AG10803 (cell line): Measurements from ENCODE around the gene LACRT.

Experiments used
- DNase-seq: peaks from one replicate; pipeline ENCODE4 v3.0.0; 2010; ENCODE audit warnings: low read depth
- H3K4me3 ChIP-seq: 2 replicates; pipeline ENCODE4 v1.5.1; 2011; ENCODE audit warnings: mild to moderate bottlenecking, low read length, control low read depth
- CTCF ChIP-seq: conservative IDR thresholded peaks from 2 replicates; pipeline ENCODE4 v1.5.1; 2011; ENCODE audit warnings: mild to moderate bottlenecking, low read length, control low read depth, inconsistent platforms

Gene LACRT

GRCh38 chr12:54631988-54632728 is 2.5 kb downstream of the LACRT start:
- DNase-seq, result no peak

GRCh38 chr12:54631551-54631950 is 3.1 kb downstream of the LACRT start:
- H3K4me3 ChIP-seq, result no peak overlapping the region
- no peak for TF ChIP-seq CTCF
- DNase-seq, result no peak

More at GRCh38 chr12:54631988-54632728, 2.5 kb downstream of the LACRT start:
- H3K4me3 ChIP-seq, result no peak overlapping the region
- TF ChIP-seq CTCF, result no peak

- DNase-seq, result no peak
Observed at GRCh38 chr12:54629925-54630324, 4.8 kb downstream of the LACRT start.

GRCh38 chr12:54628186-54628846 is 6.4 kb downstream of the LACRT start:
- no peak for DNase-seq
- no peak overlapping the region for H3K4me3 ChIP-seq
- TF ChIP-seq CTCF, result no peak

More at GRCh38 chr12:54629925-54630324, 4.8 kb downstream of the LACRT start:
- TF ChIP-seq CTCF, result no peak
- H3K4me3 ChIP-seq, result no peak overlapping the region

- no peak for DNase-seq
- H3K4me3 ChIP-seq, result no peak overlapping the region
- TF ChIP-seq CTCF, result no peak
Observed at GRCh38 chr12:54627304-54627703, 7.4 kb downstream of the LACRT start.

GRCh38 chr12:54625598-54625997 is 9.1 kb downstream of the LACRT start:
- no peak for TF ChIP-seq CTCF
- H3K4me3 ChIP-seq, result no peak overlapping the region
- no peak for DNase-seq
